ENCODE results near the gene FARP1. TPM values are rescaled to one million over a fixed set of nuclear protein-coding genes. Genes with fewer than 3 reads are reported as not detected.

FARP1 gene
- total and polyA plus RNA-seq, 2 donors: 30.6 to 81.7 TPM

DNA sequence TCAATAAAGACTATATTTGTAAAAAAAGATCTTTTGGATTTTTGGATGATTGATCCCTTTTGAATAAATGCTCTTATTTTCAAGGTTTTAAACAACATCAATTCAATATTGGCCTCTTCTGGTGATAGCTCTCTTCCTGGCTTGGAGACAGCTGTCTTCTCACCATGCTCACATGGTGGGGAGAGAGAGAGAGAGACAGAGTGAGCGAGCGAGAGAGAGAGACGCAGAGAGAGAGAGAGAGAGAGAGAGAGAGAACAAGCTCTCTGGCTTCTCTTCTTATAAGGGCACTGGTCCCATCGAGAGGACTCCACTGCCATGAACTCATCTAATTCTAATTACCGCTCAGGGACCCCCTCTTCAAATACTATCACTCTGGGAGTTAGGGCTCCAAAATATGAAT lies 32.1 kb upstream of the FARP1 start:
- Histone ChIP-seq H3K4me3 (ENCODE audit: low read depth, low read length) (no peak overlapping the region), H3K36me3 (ENCODE audit: insufficient read depth) (no peaks in the 10 kb centered on the region), H3K4me1 (ENCODE audit: insufficient read depth) (no peaks in the 10 kb centered on the region), H3K27ac (ENCODE audit: low read depth) (no peak overlapping the region)
- DNase-seq (ENCODE audit: extremely low spot score): no peak
- WGBS: 90% methylated on average over 5 of the region's 5 CpGs

DNA sequence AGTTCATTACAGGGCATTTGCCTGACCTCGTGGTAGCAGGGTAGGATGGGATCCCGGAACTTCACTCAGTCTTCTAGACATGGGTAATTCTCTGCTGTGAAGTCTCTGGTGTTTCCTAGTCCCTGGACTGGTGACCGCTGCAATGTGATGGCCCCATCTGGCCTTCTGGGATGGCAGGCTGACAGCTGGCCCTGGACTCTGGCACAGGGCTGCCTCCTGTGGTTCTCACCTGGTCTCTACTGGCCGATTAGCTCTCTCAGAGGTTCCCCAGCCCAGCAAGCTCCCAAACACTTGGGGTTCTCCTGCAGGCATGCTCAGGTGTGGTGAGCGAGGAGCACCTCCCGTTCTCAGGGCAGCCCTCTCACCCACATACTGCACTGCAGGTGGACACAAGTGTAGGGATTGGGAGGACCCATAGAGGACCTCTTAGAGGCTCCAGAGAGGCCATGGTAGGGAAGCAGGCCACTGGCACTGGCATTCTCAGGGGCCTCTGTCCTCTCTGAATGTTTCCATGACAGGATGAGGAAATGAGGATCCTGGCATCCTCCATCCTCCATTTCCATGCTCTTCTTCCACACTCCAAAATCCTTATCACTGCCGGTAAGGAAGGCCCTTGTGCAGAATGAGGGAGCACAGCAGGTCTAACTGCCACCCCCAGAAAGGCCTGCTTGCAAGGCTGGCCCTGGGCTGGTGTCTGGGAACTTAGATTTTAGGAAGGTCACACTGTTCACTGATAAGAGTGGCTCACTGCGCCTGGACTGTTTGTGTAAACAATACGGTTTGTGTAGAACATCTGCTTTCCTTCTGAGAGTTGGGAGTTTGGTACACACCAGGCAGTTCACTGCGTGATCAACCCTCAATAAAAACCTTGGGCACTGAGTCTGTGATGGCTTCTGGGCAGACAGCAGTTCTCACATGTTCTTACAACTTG lies 31.5 kb upstream of the FARP1 start:
- no peaks in the 10 kb centered on the region for H3K4me1 ChIP-seq (ENCODE audit: insufficient read depth)
- 82% methylated on average over 10 of the region's 10 CpGs for WGBS

DNA sequence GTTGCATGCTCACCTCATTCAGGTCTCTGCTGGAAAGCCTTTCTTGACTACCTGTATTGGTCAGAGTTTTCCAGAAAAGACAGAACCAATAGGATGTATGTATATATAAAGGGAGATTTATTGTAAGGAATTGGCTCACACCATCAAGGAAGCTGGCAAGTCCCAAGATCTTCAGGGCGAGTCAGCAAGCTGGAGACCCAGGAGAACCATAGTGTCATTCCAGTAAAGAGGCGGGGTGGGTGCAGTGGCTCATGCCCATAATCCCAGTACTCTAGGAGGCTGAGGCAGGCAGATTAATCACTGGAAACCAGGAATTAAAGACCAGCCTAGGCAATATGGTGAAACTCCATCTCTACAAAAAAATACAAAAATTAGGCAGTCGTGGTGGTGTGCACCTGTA lies 30.4 kb upstream of the FARP1 start:
- Histone ChIP-seq H3K4me1 (ENCODE audit: insufficient read depth) (no peaks in the 10 kb centered on the region), H3K4me3 (ENCODE audit: low read depth, low read length) (no peak overlapping the region), H3K36me3 (ENCODE audit: insufficient read depth) (no peaks in the 10 kb centered on the region), H3K27ac (ENCODE audit: low read depth) (no peak overlapping the region)
- WGBS: 98% methylated on average over 3 of the region's 3 CpGs
- no peak for DNase-seq (ENCODE audit: extremely low spot score)

More for the DNA sequence above, 31.5 kb upstream of the FARP1 start:
- H3K36me3 ChIP-seq (ENCODE audit: insufficient read depth): no peaks in the 10 kb centered on the region
- no peak overlapping the region for H3K4me3 ChIP-seq (ENCODE audit: low read depth, low read length)
- no peak for DNase-seq (ENCODE audit: extremely low spot score)
- no peak overlapping the region for H3K27ac ChIP-seq (ENCODE audit: low read depth)

DNA sequence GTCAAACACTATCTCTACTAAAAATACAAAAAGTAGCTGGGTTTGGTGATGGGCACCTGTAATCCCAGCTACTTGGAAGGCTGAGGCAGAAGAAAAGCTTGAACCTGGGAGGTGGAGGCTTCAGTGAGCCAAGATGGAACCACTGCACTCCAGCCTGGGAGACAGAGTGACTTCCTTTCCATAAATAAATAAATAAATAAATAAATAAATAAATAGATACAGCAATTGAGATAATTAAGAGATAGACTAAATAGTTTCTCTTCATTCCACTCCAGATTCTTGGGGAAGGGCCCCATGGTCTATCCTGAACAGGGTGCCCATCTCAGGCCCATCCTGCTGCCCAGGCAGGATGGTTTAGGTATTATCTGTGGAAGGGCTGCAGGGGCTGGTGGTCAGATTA lies 24.0 kb upstream of the FARP1 start:
- no peak overlapping the region for H3K4me3 ChIP-seq (ENCODE audit: low read depth, low read length)
- H3K27ac ChIP-seq (ENCODE audit: low read depth): no peak overlapping the region
- no peak for DNase-seq (ENCODE audit: extremely low spot score)
- no peaks in the 10 kb centered on the region for H3K36me3 ChIP-seq (ENCODE audit: insufficient read depth)
- H3K4me1 ChIP-seq (ENCODE audit: insufficient read depth): no peaks in the 10 kb centered on the region

DNA sequence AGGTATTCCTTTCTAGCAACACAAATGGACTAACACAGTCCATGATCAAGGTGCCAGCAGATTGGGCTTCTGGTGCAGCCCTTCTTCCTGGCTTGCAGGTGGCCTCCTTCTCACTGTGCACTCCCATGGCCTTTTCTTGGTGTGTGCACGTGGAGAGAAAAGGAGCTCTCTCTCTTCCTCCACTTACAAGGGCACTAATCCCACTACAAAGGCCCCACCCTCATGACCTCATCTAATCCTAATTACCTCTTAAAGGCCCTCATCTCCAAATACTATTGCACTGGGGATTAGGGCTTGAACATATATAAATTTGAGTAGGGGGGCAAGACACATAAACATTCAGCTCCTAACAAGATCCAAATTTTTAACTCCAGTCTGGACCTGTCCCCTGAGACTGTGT lies 19.7 kb upstream of the FARP1 start:
- no peak overlapping the region for H3K4me3 ChIP-seq (ENCODE audit: low read depth, low read length)
- no peaks in the 10 kb centered on the region for H3K4me1 ChIP-seq (ENCODE audit: insufficient read depth)
- no peaks in the 10 kb centered on the region for H3K36me3 ChIP-seq (ENCODE audit: insufficient read depth)
- WGBS: 96% methylated on average over 1 of the region's 1 CpG
- no peak for DNase-seq (ENCODE audit: extremely low spot score)
- H3K27ac ChIP-seq (ENCODE audit: low read depth): no peak overlapping the region

DNA sequence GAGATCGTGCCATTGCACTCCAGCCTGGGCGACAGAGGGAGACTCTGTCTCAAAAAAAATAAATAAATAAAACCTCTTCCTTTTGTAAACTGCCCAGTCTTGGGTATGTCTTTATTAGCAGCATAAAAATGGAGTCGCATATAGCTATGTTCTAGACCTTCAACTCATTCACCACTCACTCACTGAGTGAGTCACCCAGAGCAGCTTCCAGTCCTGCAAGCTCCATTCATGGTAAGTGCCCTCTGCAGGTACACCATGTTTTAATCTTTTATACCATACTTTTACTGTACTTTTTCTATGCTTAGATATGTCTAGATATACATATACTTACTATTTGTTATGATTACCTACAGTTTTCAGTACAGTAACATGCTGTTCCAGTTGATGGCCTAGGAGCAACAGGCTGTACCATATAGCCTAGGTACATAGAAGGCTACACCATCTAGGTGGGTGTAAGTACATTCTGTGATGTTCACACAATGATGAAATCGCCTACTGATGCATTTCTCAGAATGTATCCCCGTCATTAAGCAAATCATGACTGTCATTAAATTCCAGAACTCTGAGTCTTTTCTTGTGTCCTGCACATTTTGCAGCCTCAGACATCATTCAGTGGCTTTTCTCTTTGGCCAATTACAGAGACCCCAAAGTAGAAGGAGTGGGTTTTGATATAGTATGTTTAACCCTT lies 13.7 kb upstream of the FARP1 start:
- H3K4me3 ChIP-seq (ENCODE audit: low read depth, low read length): no peak overlapping the region
- no peaks in the 10 kb centered on the region for H3K4me1 ChIP-seq (ENCODE audit: insufficient read depth)
- H3K27ac ChIP-seq (ENCODE audit: low read depth): no peak overlapping the region
- DNase-seq (ENCODE audit: extremely low spot score): no peak
- no peaks in the 10 kb centered on the region for H3K36me3 ChIP-seq (ENCODE audit: insufficient read depth)
- 92% methylated on average over 5 of the region's 5 CpGs for WGBS

DNA sequence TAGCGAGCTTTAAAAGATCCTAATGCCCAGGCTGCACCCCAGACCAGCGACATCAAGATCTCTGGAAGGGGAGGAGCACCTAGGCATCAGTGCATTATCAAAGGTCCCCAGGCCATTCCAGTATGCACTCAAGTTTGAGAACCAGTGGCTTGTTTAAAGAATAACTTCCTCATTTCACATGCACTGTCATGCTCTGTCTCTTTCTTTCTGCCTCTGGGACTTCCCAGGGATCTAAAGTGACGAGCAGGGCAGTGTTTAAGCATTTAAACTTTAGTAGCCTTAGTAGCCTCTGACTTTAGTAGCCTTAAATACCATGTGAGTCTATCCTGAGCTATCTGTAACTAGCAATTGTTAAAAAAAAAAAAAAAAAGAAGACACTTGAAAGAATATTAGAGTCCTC lies 8.9 kb upstream of the FARP1 start:
- H3K36me3 ChIP-seq (ENCODE audit: insufficient read depth): no peaks in the 10 kb centered on the region
- H3K27ac ChIP-seq (ENCODE audit: low read depth): no peak overlapping the region
- no peaks in the 10 kb centered on the region for H3K4me1 ChIP-seq (ENCODE audit: insufficient read depth)
- H3K4me3 ChIP-seq (ENCODE audit: low read depth, low read length): no peak overlapping the region
- DNase-seq (ENCODE audit: extremely low spot score): no peak
- 77% methylated on average over 3 of the region's 3 CpGs for WGBS

DNA sequence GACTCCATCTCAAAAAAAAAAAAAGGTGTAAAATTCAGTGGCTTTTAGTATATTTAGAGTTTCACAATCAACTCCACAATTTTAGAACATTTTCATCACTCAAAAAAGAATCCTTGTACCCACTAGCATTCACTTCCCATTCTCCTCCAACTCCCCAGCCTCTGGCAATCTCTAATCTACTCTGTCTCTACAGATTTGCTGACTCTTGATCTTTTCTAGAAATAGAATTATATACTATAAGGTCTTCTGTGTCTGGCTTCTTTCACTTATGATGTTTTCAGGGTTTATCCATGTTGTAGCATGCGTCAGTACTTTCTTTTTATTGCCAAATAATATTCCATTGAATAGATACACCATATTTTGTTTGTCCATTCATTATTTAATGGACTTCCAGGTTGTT lies 8.0 kb upstream of the FARP1 start:
- DNase-seq (ENCODE audit: extremely low spot score): no peak
- 92% methylated on average over 1 of the region's 1 CpG for WGBS
- Histone ChIP-seq H3K27ac (ENCODE audit: low read depth) (no peak overlapping the region), H3K4me3 (ENCODE audit: low read depth, low read length) (no peak overlapping the region), H3K4me1 (ENCODE audit: insufficient read depth) (no peaks in the 10 kb centered on the region), H3K36me3 (ENCODE audit: insufficient read depth) (no peaks in the 10 kb centered on the region)

DNA sequence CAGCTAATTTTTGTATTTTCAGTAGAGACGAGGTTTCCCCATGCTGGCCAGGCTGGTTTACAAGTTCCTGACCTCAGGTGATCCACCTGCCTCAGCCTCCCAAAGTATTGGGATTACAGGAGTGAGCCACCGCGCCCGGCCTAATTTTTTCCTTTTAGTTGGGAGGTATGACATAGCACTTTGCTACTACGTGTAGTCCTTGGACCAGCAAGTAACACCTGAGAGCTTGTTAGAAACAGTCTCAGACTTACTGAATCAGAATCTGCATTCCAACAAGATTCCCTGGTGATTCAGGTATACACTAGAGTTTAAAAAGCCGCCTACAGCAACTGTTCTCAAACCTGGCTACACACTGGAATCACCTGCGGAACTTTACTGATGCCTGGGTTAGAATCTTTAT lies 1.8 kb upstream of the FARP1 start:
- 96% methylated on average over 7 of the region's 7 CpGs for WGBS
- no peak for DNase-seq (ENCODE audit: extremely low spot score)
- H3K4me1 ChIP-seq (ENCODE audit: insufficient read depth): no peaks in the 10 kb centered on the region
- no peaks in the 10 kb centered on the region for H3K36me3 ChIP-seq (ENCODE audit: insufficient read depth)
- no peak overlapping the region for H3K4me3 ChIP-seq (ENCODE audit: low read depth, low read length)
- no peak overlapping the region for H3K27ac ChIP-seq (ENCODE audit: low read depth)

DNA sequence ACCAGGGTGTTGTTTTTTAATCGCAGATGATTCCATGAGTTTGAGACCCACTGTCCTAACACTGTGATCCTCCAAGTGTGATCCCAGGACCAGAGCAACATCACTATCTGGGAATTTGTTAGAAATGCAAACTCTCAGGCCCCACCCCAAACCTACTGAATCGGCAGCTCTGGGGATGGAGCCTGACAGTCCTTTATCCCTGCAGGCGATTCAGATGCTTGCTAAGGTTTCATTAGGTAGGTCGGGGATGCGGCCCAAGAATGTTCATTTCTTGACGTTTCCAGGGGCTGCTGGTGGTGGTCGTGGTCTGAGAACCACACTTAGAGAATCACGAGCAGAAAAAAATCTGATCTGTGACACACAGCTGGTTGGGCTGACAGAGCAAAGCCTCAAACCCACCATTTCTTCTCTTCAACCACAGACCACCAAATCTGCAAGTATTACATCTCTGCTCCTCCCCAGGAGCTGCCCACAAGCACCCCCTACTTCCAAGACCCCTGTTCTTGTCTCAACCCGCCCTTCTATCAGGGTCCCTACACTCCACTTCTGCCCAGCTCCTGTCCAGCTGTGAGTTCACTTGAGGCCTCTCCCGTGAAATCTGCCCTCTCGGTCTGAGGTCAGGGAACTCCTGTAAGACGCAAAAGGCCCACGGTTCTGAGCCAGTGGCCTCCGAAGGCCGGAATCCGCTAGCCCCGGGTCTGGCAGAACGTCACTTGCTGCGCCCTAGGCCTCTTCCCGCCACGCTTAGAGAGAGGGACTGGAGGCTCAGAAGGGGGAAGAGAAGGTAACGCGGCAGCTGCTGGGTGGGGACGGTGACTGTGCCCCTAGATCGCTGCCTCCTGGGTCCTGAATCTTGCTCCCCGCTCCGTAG lies 1.1 kb upstream of the FARP1 start:
- Histone ChIP-seq H3K36me3 (ENCODE audit: insufficient read depth) (no peaks in the 10 kb centered on the region), H3K4me1 (ENCODE audit: insufficient read depth) (no peaks in the 10 kb centered on the region), H3K27ac (ENCODE audit: low read depth) (no peak overlapping the region), H3K4me3 (ENCODE audit: low read depth, low read length) (peak overlapping the region; percentile 98)
- DNase-seq (ENCODE audit: extremely low spot score): no peak
- WGBS: 55% methylated on average over 27 of the region's 27 CpGs

DNA sequence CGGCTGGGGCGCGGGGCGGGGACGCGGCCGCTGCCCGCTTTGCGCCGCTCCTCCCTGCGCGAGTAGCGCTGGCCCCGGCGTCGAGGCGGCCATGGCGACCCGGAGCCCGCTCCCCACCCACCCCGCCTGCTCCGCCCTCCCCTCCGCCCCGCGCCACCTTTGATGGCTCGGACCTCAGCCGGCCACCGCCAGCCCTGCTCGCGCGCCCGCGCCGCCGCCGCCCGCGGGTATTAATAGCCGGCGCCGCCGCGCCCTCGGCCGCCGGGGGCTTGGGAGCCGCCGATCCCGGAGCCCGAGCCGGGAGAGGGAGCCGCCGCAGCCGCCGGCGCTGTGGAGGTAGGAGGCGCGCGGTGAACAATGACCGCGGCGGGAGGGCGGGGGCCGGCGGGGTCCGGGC lies 261 bp downstream of the FARP1 start:
- under 1% methylated on average over 66 of the region's 66 CpGs for WGBS
- H3K36me3 ChIP-seq (ENCODE audit: insufficient read depth): no peaks in the 10 kb centered on the region
- H3K4me3 ChIP-seq (ENCODE audit: low read depth, low read length): peak overlapping the region; percentile 98
- no peaks in the 10 kb centered on the region for H3K4me1 ChIP-seq (ENCODE audit: insufficient read depth)
- no peak for DNase-seq (ENCODE audit: extremely low spot score)
- no peak overlapping the region for H3K27ac ChIP-seq (ENCODE audit: low read depth)

DNA sequence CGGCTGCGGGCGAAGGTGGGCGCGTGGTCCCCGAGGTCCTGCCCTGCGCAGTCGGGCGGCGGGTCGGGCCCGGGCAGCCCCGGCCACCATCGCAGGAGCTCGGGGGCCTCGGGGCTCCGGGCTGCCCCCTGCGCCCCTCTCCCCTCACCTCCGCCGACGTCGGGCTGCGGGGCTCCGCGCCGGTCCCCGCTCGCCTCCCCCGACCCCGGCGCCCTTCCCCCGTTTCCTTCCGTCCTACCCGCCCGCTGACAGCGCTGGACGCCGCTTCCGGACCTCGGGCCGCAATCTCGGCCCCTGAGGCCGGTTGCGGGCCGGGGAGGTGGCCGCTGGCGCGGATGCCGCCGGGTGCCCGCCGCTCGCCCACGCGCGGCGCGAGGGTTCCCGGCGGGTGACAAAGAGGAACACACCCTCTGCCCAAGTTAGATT lies 720 bp downstream of the FARP1 start:
- no peaks in the 10 kb centered on the region for H3K4me1 ChIP-seq (ENCODE audit: insufficient read depth)
- peak overlapping the region; percentile 98 for H3K4me3 ChIP-seq (ENCODE audit: low read depth, low read length)
- H3K36me3 ChIP-seq (ENCODE audit: insufficient read depth): no peaks in the 10 kb centered on the region
- peak overlapping the region; percentile 40 for H3K27ac ChIP-seq (ENCODE audit: low read depth)
- DNase-seq (ENCODE audit: extremely low spot score): no peak
- under 1% methylated on average over 60 of the region's 60 CpGs for WGBS

DNA sequence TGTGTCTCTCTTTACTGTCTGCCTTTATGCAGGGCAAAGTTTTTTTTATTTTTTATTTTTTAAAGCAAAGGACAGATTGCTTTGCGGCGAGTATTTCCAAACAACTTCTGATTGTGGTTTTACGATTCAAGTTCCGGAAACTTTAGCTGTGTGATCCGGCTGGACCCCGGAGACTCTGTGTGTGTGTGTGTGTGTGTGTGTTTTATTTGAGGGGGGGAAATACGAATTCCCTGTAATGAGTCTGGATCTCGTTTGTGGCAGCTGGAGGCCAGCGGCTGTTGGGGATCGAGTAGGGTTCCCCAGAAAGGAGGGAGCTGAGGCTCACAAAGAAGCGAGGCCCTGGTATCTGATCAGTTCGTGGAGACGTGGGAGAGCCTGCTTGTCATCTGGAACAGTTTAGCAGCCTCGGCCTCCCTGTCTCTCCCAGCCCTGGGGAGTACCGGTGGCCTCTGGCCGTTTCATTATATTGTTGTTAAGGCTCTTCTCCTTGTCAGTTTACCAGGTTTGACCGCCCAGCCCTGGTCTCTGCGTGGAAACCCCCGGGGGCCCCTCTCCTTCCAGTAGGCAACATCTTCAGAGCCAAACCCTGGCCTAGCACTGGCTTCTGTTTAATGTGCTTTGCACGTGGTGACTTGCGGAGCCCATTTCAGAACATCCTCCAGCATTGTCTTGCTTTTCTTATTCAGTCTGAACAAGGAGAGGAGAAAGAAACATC lies 1.3 kb downstream of the FARP1 start:
- peak; percentile 26 for DNase-seq (ENCODE audit: extremely low spot score)
- Histone ChIP-seq H3K4me3 (ENCODE audit: low read depth, low read length) (peak overlapping the region; percentile 98), H3K27ac (ENCODE audit: low read depth) (peak overlapping the region; percentile 40), H3K36me3 (ENCODE audit: insufficient read depth) (no peaks in the 10 kb centered on the region), H3K4me1 (ENCODE audit: insufficient read depth) (no peaks in the 10 kb centered on the region)
- WGBS: 7% methylated on average over 21 of the region's 21 CpGs

All from urinary bladder (tissue), 4 donors.